Kidney epithelial cell (primary cell): ENCODE results near the gene NFE2. TPM values are rescaled to one million over a fixed set of nuclear protein-coding genes. Genes with fewer than 3 reads are reported as not detected.

Experiments
- DNase-seq: peaks from one replicate; pipeline ENCODE4 v3.0.0-alpha.2; 2010; ENCODE audit warnings: low read depth
- H3K27me3 ChIP-seq: 2 replicates; pipeline ENCODE4 v1.6.0; 2011; ENCODE audit warnings: low read length; ENCODE audit not compliant: control insufficient read depth, insufficient read depth
- H3K36me3 ChIP-seq: 2 replicates; pipeline ENCODE4 v1.5.1; 2011; ENCODE audit warnings: low read length; ENCODE audit not compliant: control insufficient read depth, insufficient read depth
- H3K4me3 ChIP-seq: 2 replicates; pipeline ENCODE4 v1.5.1; 2011; ENCODE audit warnings: low read depth, mild to moderate bottlenecking, control low read depth, low read length
- CTCF ChIP-seq: IDR thresholded peaks from 2 replicates; pipeline ENCODE4 v1.5.1; 2011; ENCODE audit warnings: mild to moderate bottlenecking, moderate library complexity, low read length, control low read depth, inconsistent platforms; ENCODE audit not compliant: insufficient read depth, poor library complexity, severe bottlenecking
- total RNA-seq: library from RNA; depleted of rRNA; stranded (reverse); fragments of >200 nt; gene quantifications from 2 replicates; pipeline ENCODE4 v1.2.3, GENCODE V29; 2015

The NFE2 gene
- total RNA-seq, 1 donor from 2014 or later, result 0.17 TPM

- peaks cover 8% of the 10 kb centered on the region for H3K27me3 ChIP-seq
- no peaks in the 10 kb centered on the region for H3K36me3 ChIP-seq
- DNase-seq, result no peak
- no peak overlapping the region for H3K4me3 ChIP-seq
- TF ChIP-seq CTCF, result no peak
Observed at GRCh38 chr12:54300225-54300731, 537 bp downstream of the NFE2 start.

- Histone ChIP-seq H3K4me3 (no peak overlapping the region), H3K36me3 (no peaks in the 10 kb centered on the region), H3K27me3 (peaks cover 8% of the 10 kb centered on the region)
- TF ChIP-seq CTCF, result no peak
- DNase-seq, result no peak
Observed at GRCh38 chr12:54299515-54300224, 1.1 kb downstream of the NFE2 start.

GRCh38 chr12:54298904-54299303, 1.9 kb downstream of the NFE2 start:
- Histone ChIP-seq H3K4me3 (no peak overlapping the region), H3K36me3 (no peaks in the 10 kb centered on the region), H3K27me3 (peaks cover 4% of the 10 kb centered on the region)
- no peak for TF ChIP-seq CTCF
- DNase-seq, result no peak

GRCh38 chr12:54296393-54297099, 4.3 kb downstream of the NFE2 start:
- DNase-seq, result no peak
- H3K4me3 ChIP-seq, result no peak overlapping the region
- no peak for TF ChIP-seq CTCF

GRCh38 chr12:54294953-54295566, 5.8 kb downstream of the NFE2 start:
- Histone ChIP-seq H3K36me3 (no peaks in the 10 kb centered on the region), H3K4me3 (no peak overlapping the region), H3K27me3 (peaks cover 4% of the 10 kb centered on the region)
- DNase-seq, result no peak
- TF ChIP-seq CTCF, result no peak

More at GRCh38 chr12:54296393-54297099, 4.3 kb downstream of the NFE2 start:
- Histone ChIP-seq H3K27me3 (peaks cover 4% of the 10 kb centered on the region), H3K36me3 (no peaks in the 10 kb centered on the region)
